Activated CD8-positive, alpha-beta memory T cell treated with anti-CD3 and anti-CD28 coated beads, Interleukin-2, amount 50 U/mL, for 24 hours (primary cell): Measurements from ENCODE around the gene ABCG1.
"Not testable (repeated sequence)": the region's sequence is repeated elsewhere in the genome, so short reads cannot be mapped to it uniquely, and the experiment has no call there.

ENCODE experiments used
- DNase-seq: peaks from one replicate; pipeline ENCODE4 v3.0.0-alpha.2; 2020; ENCODE audit errors: extremely low read depth

ABCG1 gene

GRCh38 chr21:42289926-42290325 lies 71.0 kb downstream of the ABCG1 start:
- no peak for DNase-seq

GRCh38 chr21:42290505-42290904 lies 71.6 kb downstream of the ABCG1 start:
- no peak for DNase-seq

GRCh38 chr21:42291003-42291750 lies 72.2 kb downstream of the ABCG1 start:
- no peak for DNase-seq

- no peak for DNase-seq
Observed at GRCh38 chr21:42291751-42292562, 73.0 kb downstream of the ABCG1 start.

GRCh38 chr21:42292563-42293142 lies 73.7 kb downstream of the ABCG1 start:
- DNase-seq, result not testable (repeated sequence)

- no peak for DNase-seq
Observed at GRCh38 chr21:42293649-42294272, 74.8 kb downstream of the ABCG1 start.

GRCh38 chr21:42294273-42294880 lies 75.4 kb downstream of the ABCG1 start:
- no peak for DNase-seq

GRCh38 chr21:42295845-42296244 lies 76.9 kb downstream of the ABCG1 start:
- DNase-seq, result no peak

GRCh38 chr21:42296501-42296900 lies 77.6 kb downstream of the ABCG1 start:
- DNase-seq, result no peak

- no peak for DNase-seq
Observed at GRCh38 chr21:42297377-42297776, 78.4 kb downstream of the ABCG1 start.

GRCh38 chr21:42298237-42298636 lies 79.3 kb downstream of the ABCG1 start:
- no peak for DNase-seq

GRCh38 chr21:42298657-42299056 lies 79.7 kb downstream of the ABCG1 start:
- DNase-seq, result no peak

GRCh38 chr21:42299324-42300044 lies 80.5 kb downstream of the ABCG1 start:
- no peak for DNase-seq

GRCh38 chr21:42300045-42300583 lies 81.2 kb downstream of the ABCG1 start:
- no peak for DNase-seq

GRCh38 chr21:42300956-42301355 lies 82.0 kb downstream of the ABCG1 start:
- no peak for DNase-seq

GRCh38 chr21:42301371-42302075 lies 82.6 kb downstream of the ABCG1 start:
- no peak for DNase-seq

- no peak for DNase-seq
Observed at GRCh38 chr21:42302076-42302650, 83.2 kb downstream of the ABCG1 start.

GRCh38 chr21:42302794-42303193 lies 83.9 kb downstream of the ABCG1 start:
- no peak for DNase-seq

GRCh38 chr21:42303443-42303842 lies 84.5 kb downstream of the ABCG1 start:
- DNase-seq, result no peak
